HepG2 (cell line): ENCODE data around the gene TK1. TPM values are rescaled to one million over a fixed set of nuclear protein-coding genes. Genes with fewer than 3 reads are reported as not detected.

Experiments
- ARNT2 ChIP-seq: sonication (generic); formaldehyde crosslinking; IDR thresholded peaks from 2 replicates; pipeline ENCODE4 v1.8.0; 2022; ENCODE audit warnings: mild to moderate bottlenecking, low read depth, missing genetic modification reagents, moderate library complexity
- CBFB ChIP-seq: sonication (generic); formaldehyde crosslinking; IDR thresholded peaks from 2 replicates; pipeline ENCODE4 v1.4.0; 2020; ENCODE audit warnings: missing genetic modification reagents
- ETV6 ChIP-seq: sonication (generic); formaldehyde crosslinking; conservative IDR thresholded peaks from 2 replicates; pipeline ENCODE4 v1.4.0; 2020; ENCODE audit warnings: missing genetic modification reagents
- FOXA1 ChIP-seq, 2 experiments: fragments of 450-650 bp in 1 of 2; sonication (generic) in 1 of 2; formaldehyde crosslinking in 1 of 2; IDR thresholded peaks; 2 replicates each; pipeline versions ENCODE4 v1.4.0 to v1.6.1; 2016 to 2020; ENCODE audit warnings: missing genetic modification reagents in 1 of 2
- HNRNPUL1 ChIP-seq: fragments of 200-400 bp; formaldehyde crosslinking; IDR thresholded peaks from 2 replicates; pipeline ENCODE4 v1.6.1; 2017; ENCODE audit warnings: low read depth, mild to moderate bottlenecking, low read length, moderate library complexity
- IKZF1 ChIP-seq: fragments of 450-650 bp; IDR thresholded peaks from 2 replicates; pipeline ENCODE4 v1.7.1; 2016
- MAF1 ChIP-seq: sonication (generic); formaldehyde crosslinking; IDR thresholded peaks from 2 replicates; pipeline ENCODE4 v1.5.0; 2020; ENCODE audit warnings: missing genetic modification reagents, borderline replicate concordance
- MAFG ChIP-seq: sonication (generic); formaldehyde crosslinking; IDR thresholded peaks from 2 replicates; pipeline ENCODE4 v1.5.1; 2020; ENCODE audit warnings: mild to moderate bottlenecking, missing genetic modification reagents
- MED1 ChIP-seq: sonication (generic); formaldehyde crosslinking; IDR thresholded peaks from 2 replicates; pipeline ENCODE4 v1.4.0; 2020; ENCODE audit warnings: missing genetic modification reagents
- MXD3 ChIP-seq: IDR thresholded peaks from 2 replicates; pipeline ENCODE4 v1.6.1; 2016; ENCODE audit warnings: mild to moderate bottlenecking, missing biosample characterization, missing genetic modification reagents
- NR3C1 ChIP-seq: sonication (generic); formaldehyde crosslinking; IDR thresholded peaks from 2 replicates; pipeline ENCODE4 v1.4.0; 2020; ENCODE audit warnings: missing genetic modification reagents
- PAWR ChIP-seq: sonication (generic); formaldehyde crosslinking; IDR thresholded peaks from 2 replicates; pipeline ENCODE4 v1.4.0; 2020; ENCODE audit warnings: missing genetic modification reagents, mild to moderate bottlenecking, borderline replicate concordance
- PITX1 ChIP-seq: sonication (generic); formaldehyde crosslinking; IDR thresholded peaks from 2 replicates; pipeline ENCODE4 v1.5.1; 2020; ENCODE audit warnings: mild to moderate bottlenecking, missing genetic modification reagents
- SRSF1 ChIP-seq: fragments of 200-400 bp; formaldehyde crosslinking; optimal IDR thresholded peaks from 2 replicates; pipeline ENCODE3; 2017; ENCODE audit warnings: mild to moderate bottlenecking, low read depth, low read length, moderate library complexity
- TBX2 ChIP-seq: sonication (generic); formaldehyde crosslinking; IDR thresholded peaks from 2 replicates; pipeline ENCODE4 v1.5.0; 2020; ENCODE audit warnings: missing genetic modification reagents, mild to moderate bottlenecking, borderline replicate concordance
- TEAD3 ChIP-seq: optimal IDR thresholded peaks from 2 replicates; pipeline ENCODE3; 2016; ENCODE audit warnings: borderline replicate concordance
- ZFP90 ChIP-seq: sonication (generic); formaldehyde crosslinking; IDR thresholded peaks from 2 replicates; pipeline ENCODE4 v1.8.0; 2022; ENCODE audit warnings: missing genetic modification reagents, mild to moderate bottlenecking, inconsistent platforms, borderline replicate concordance
- ZFY ChIP-seq: sonication (generic); formaldehyde crosslinking; IDR thresholded peaks from 2 replicates; pipeline ENCODE4 v1.4.0; 2020; ENCODE audit warnings: missing genetic modification reagents
- ZNF207 ChIP-seq: fragments of 450-650 bp; IDR thresholded peaks from 2 replicates; pipeline ENCODE4 v1.6.1; 2016; ENCODE audit warnings: antibody characterized with exemption, borderline replicate concordance
- ZNF3 ChIP-seq: IDR thresholded peaks from 2 replicates; pipeline ENCODE4 v1.7.0; 2017; ENCODE audit warnings: inconsistent platforms
- ZNF331 ChIP-seq: sonication (generic); formaldehyde crosslinking; IDR thresholded peaks from 2 replicates; pipeline ENCODE4 v1.4.0; 2020; ENCODE audit warnings: missing genetic modification reagents
- ZNF34 ChIP-seq: sonication (generic); formaldehyde crosslinking; IDR thresholded peaks from 2 replicates; pipeline ENCODE4 v1.4.0; 2020; ENCODE audit warnings: mild to moderate bottlenecking, missing genetic modification reagents, borderline replicate concordance
- ZNF383 ChIP-seq: sonication (generic); formaldehyde crosslinking; IDR thresholded peaks from 2 replicates; pipeline ENCODE4 v1.4.0; 2020; ENCODE audit warnings: missing genetic modification reagents, mild to moderate bottlenecking, borderline replicate concordance
- ZNF687 ChIP-seq: sonication (generic); formaldehyde crosslinking; IDR thresholded peaks from 2 replicates; pipeline ENCODE4 v1.5.1; 2020; ENCODE audit warnings: mild to moderate bottlenecking, missing genetic modification reagents, moderate library complexity
- ZSCAN22 ChIP-seq: sonication (generic); formaldehyde crosslinking; IDR thresholded peaks from 2 replicates; pipeline ENCODE4 v1.4.0; 2020; ENCODE audit warnings: mild to moderate bottlenecking, missing genetic modification reagents
- polyA plus RNA-seq, 8 experiments: library from polyadenylated mRNA; depleted of rRNA in 3 of 8; stranded (reverse) in 7 of 8; unstranded in 1 of 8; fragments of >200 nt; fragmentation: Illumina TruSeq in 4 of 8; extraction: Trizol in 4 of 8; gene quantifications; 2 replicates each; pipeline versions ENCODE4 v1.2.1 to v1.2.3, GENCODE V29; 2011 to 2016; ENCODE audit warnings: low read depth in 4 of 8, missing spikeins in 1 of 8, mixed read lengths in 1 of 8; ENCODE audit not compliant: insufficient read depth in 1 of 8
- total RNA-seq, 5 experiments: library from RNA; depleted of rRNA; stranded (reverse); fragments of >200 nt; fragmentation: Illumina TruSeq; extraction: Trizol; gene quantifications; 2 replicates each; pipeline ENCODE4 v1.2.3, GENCODE V29; 2016; ENCODE audit warnings: low read depth in 1 of 5
- TF ChIP-seq, protein P1 (sequence below): sonication (generic); formaldehyde crosslinking; IDR thresholded peaks from 2 replicates; pipeline ENCODE4 v1.4.0; 2020; ENCODE audit warnings: missing genetic modification reagents
- TF ChIP-seq, protein P2 (sequence below): sonication (generic); formaldehyde crosslinking; IDR thresholded peaks from 2 replicates; pipeline ENCODE4 v1.8.1; 2023; ENCODE audit warnings: mild to moderate bottlenecking, missing genetic modification reagents

TK1 gene
- total and polyA plus RNA-seq, 2 of the 13 experiments (the other 11 are each of a cell fraction or from before 2014, with no cell fraction given) = 45.0 to 96.0 TPM

DNA sequence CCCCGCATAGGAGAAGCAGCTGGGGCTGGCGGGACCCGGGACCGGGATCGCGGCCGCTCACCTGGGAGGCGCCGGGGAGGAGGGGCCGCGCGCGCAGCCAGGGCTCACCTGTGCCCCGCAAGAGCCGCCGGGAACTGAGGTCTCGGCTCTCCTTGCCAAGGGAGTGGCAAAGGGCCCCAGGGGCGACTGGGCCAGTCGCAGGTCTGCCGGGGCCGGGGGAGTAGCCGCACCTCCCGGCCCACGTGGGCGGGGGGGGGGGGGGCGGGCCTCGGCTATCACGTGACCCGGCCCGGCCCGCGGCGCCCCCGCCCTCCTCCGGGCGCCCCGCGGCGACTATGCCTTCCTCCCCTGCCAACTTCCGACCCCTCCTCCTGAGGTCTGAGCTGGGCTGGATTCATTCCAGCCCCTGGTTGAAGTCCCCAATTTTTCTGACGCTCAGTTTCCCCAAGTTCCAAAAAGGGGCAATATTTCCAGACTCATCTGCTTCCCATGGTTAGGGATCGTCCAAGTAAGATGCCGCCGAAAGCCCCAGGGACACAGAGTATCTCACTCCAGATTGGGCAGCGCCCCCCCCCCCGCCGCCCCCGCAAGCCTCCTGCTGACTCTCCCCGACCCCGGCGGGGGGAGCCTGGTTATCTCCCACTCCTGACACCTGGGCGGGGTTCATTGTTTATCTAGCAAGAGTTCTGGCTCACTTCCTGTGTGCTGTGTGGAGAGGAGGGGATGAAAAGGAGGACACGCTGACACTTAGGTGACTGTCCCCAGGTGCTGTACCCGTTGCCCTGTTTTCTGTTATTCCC, 58.1 kb downstream of the TK1 start, which contains the start of gene TMC6 (continued):
- TF ChIP-seq MED1 (peak; percentile 69), TBX2 (CRISPR knock-in tag) (peak; percentile 63), HNRNPUL1 (no peak), ZNF207 (no peak), PITX1 (CRISPR knock-in tag) (no peak), FOXA1 (IDR thresholded peaks at IDR 0.05) (no peak), FOXA1 (CRISPR knock-in tag; IDR thresholded peaks at IDR 0.05) (peak; percentile 73), ZFY (CRISPR knock-in tag) (peak; percentile 38; the same call in 1 of the 2 replicates), PAWR (no peak), ZNF3 (CRISPR knock-in tag) (no peak), MXD3 (peak; percentile 68; the same call in 1 of the 2 replicates), ZNF331 (CRISPR knock-in tag) (peak; percentile 43; the same call in 1 of the 2 replicates), CBFB (no peak), ARNT2 (CRISPR knock-in tag) (peak; percentile 79; the same call in 1 of the 2 replicates), ETV6 (CRISPR knock-in tag) (no peak; the same call in 1 of the 2 replicates), ZNF687 (peak; percentile 56), SRSF1 (no peak), ZNF34 (CRISPR knock-in tag) (no peak), IKZF1 (no peak), TEAD3 (CRISPR knock-in tag) (peak; percentile 8), MAF1 (CRISPR knock-in tag) (no peak), MAFG (CRISPR knock-in tag) (no peak), NR3C1 (no peak), ZNF383 (CRISPR knock-in tag) (no peak), ZSCAN22 (no peak), ZFP90 (no peak; the same call in 1 of the 2 replicates)
- TF ChIP-seq, protein P1, sequence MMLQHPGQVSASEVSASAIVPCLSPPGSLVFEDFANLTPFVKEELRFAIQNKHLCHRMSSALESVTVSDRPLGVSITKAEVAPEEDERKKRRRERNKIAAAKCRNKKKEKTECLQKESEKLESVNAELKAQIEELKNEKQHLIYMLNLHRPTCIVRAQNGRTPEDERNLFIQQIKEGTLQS (CRISPR knock-in tag) = no peak
- TF ChIP-seq, protein P2, sequence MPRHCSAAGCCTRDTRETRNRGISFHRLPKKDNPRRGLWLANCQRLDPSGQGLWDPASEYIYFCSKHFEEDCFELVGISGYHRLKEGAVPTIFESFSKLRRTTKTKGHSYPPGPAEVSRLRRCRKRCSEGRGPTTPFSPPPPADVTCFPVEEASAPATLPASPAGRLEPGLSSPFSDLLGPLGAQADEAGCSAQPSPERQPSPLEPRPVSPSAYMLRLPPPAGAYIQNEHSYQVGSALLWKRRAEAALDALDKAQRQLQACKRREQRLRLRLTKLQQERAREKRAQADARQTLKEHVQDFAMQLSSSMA (CRISPR knock-in tag) = peak; percentile 15; the same call in 1 of the 2 replicates
